Muscle of back (tissue), 13 donors: ENCODE results near the gene SPRED2. TPM values are rescaled to one million over a fixed set of nuclear protein-coding genes. Genes with fewer than 3 reads are reported as not detected.
A peak's percentile ranks its signal among the peaks of the same experiment; 100 is the strongest.

Source experiments
- DNase-seq, 3 donors: peaks; one replicate each; pipeline versions ENCODE4 v3.0.0 to v3.0.0-alpha.2; 2013
- long read RNA-seq, 9 donors: transcript quantifications; one replicate each; lab custom pipeline, GENCODE V29; 2026
- polyA plus RNA-seq, 10 donors: library from polyadenylated mRNA; unstranded; fragments of 120-200 nt; gene quantifications; one replicate each; pipeline ENCODE4 v1.2.1, GENCODE V29; 2013; ENCODE audit not compliant: insufficient read length in 10 of 10

The SPRED2 gene, protein sequence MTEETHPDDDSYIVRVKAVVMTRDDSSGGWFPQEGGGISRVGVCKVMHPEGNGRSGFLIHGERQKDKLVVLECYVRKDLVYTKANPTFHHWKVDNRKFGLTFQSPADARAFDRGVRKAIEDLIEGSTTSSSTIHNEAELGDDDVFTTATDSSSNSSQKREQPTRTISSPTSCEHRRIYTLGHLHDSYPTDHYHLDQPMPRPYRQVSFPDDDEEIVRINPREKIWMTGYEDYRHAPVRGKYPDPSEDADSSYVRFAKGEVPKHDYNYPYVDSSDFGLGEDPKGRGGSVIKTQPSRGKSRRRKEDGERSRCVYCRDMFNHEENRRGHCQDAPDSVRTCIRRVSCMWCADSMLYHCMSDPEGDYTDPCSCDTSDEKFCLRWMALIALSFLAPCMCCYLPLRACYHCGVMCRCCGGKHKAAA
- 10 to 100 TPM; 30.1 to 44.1 (median 35.3) TPM for polyA plus RNA-seq
- long read RNA-seq, donor 1, full-length matches to known transcripts = 3 of 3 reads
- long read RNA-seq, donor 1, partial matches to known transcripts = 0 of 3 reads
- long read RNA-seq, donor 1, other reads (novel, unspliced or antisense) = 0 of 3 reads
- long read RNA-seq, donor 2, full-length matches to known transcripts = 3 of 3 reads
- long read RNA-seq, donor 2, partial matches to known transcripts = 0 of 3 reads
- long read RNA-seq, donor 2, other reads (novel, unspliced or antisense) = 0 of 3 reads
- long read RNA-seq, donor 3 = 0 reads
- long read RNA-seq, donor 4, full-length matches to known transcripts = 2 of 2 reads
- long read RNA-seq, donor 4, partial matches to known transcripts = 0 of 2 reads
- long read RNA-seq, donor 4, other reads (novel, unspliced or antisense) = 0 of 2 reads
- long read RNA-seq, donor 5, full-length matches to known transcripts = 6 of 6 reads
- long read RNA-seq, donor 5, partial matches to known transcripts = 0 of 6 reads
- long read RNA-seq, donor 5, other reads (novel, unspliced or antisense) = 0 of 6 reads
- long read RNA-seq, donor 6, full-length matches to known transcripts = 4 of 4 reads
- long read RNA-seq, donor 6, partial matches to known transcripts = 0 of 4 reads
- long read RNA-seq, donor 6, other reads (novel, unspliced or antisense) = 0 of 4 reads
- long read RNA-seq, donor 7, full-length matches to known transcripts = 1 of 1 reads
- long read RNA-seq, donor 7, partial matches to known transcripts = 0 of 1 reads
- long read RNA-seq, donor 7, other reads (novel, unspliced or antisense) = 0 of 1 reads
- long read RNA-seq, donor 8, full-length matches to known transcripts = 3 of 3 reads
- long read RNA-seq, donor 8, partial matches to known transcripts = 0 of 3 reads
- long read RNA-seq, donor 8, other reads (novel, unspliced or antisense) = 0 of 3 reads
- long read RNA-seq, donor 9 = 0 reads

DNA sequence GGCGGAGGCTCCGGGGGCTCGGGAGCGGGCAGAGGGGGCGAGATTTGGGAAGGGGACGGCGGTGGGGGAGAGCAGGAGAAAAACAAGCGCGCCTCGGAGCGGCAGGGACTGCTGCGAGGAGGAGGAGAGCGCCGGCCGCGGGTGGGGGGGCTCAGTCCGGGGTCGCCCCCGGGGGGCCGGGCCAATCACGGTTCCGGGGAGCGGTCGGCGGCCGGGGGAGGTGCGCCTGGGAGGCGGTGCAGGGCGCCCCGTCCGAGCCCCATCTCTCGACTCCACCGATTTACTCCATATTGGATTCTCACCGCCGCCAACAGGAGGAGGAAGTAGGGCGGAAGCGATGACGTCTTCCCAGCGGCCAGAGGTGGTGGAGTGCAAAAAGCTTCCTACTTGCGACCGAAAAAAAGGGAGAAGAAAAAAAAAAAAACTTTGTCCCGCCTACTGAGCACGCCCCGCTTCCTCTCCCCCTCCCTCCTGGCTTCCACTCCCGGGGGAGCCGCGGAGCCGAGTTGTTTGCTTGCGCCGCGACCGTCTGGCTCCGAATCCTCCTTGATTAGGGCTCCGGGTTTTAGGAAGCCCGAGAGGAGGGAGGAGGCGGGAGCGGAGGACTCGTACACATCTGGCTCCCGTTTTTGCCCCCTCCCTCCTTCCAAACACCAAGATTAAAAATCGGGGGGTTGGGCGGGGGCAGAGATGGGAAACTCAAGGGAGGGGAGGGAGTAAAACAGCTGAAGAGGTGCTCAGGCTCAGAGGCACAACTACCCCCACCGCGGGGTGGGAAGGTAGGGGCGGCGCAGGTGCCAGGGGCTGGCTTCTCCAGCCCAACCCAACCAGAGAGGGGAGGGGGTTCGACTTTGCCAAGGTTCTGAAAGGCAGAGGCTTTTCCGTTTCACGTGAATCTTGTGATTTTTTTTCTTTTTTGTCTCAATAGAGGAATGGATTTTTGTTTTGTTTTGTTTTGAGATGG is at the start of gene SPRED2:
Gene SPRED2 (minus strand): TSS at position 373 of the 964 bp plus-strand sequence. CDS start 612 bp downstream, outside the sequence.
- DNase-seq = peak; percentile 96 to 99 (median 97)

DNA sequence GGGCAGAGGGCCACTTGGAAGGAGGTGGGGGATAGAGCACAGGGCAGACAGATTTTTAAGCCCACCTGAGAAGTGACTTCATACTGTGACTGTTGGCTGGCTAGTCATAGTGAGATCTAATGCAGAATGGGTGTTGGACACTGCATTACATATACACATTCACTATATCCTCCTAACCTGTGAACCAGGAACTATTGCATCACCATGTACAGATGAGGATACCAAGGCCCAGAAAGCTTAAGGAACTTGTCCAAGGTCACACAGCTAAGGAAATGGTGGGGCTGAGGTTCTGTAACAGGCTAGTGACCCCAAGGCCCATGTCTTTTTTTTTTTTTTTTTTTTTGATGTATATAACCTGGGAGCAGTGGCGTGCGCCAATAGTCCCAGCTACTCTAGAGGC is 49.6 kb upstream of the SPRED2 start:
- no peak for DNase-seq

DNA sequence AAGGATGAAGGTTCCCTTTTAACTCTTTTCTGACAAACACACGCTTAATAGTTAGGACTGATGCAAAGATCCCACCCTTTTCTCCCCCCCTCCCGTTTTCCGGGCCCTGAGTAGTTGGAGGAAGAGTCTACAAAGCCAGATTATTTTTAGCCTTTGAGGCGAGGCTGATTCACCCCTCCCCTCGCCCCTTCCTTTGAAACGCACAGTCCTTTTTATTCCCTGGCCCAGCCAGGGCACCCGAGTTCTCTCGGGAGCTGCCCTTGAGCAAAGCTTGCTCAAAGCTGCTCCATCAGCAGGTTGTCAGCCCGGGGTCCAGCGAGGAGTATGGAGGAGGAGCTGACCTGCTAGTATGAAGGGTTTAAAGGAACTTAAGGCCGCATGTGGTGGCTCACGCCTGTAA is 47.1 kb upstream of the SPRED2 start:
- DNase-seq = no peak

DNA sequence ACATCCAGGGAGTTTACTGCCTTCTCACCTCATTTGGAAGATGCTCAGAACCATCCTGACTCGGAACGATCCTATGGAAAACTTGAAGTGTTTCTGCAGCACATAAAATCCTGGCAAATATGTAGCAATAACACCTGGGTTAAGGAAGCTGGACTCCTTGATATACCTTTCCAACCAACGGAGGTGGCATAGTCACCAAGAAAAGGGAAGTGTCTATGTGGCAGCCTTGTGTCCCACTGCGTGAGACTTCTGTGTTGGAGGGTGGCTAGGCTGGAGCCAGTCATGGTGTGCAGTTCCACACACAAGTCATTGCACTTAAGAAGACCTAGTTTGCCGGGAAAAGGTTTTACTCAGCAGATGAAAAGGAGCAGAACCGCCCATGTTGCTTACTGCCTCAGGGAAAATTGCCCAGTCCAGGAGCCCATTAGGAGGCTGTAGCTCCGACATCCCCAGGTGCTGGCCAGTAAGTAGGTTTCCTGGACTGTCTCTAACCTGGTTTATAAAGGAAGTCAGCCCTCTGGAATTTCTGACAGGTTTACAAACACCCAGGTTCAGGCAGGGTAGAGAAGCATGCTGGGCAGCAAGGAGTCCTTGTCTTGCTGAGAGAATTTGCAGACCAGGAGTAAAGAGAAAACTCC is 46.2 kb upstream of the SPRED2 start:
- DNase-seq = no peak

DNA sequence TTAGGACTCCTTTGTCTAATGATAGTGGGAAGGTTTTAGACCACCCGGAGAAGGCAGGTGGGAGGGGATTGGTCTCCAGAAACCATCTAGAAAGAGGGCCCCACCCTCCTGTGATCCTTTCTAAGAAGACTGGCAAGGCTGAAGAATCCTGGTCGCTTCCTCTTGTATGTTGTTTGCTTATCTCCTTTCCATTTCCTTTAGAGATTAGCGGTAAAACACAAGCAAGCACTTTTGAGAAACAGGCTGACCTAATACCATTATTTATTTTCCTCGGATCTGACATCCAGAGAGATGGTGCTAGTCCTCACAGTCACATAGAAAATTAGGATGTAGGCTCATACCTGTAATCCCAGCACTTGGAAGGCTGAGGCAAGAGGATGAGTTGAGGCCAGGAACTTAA is 45.2 kb upstream of the SPRED2 start:
- DNase-seq = no peak

DNA sequence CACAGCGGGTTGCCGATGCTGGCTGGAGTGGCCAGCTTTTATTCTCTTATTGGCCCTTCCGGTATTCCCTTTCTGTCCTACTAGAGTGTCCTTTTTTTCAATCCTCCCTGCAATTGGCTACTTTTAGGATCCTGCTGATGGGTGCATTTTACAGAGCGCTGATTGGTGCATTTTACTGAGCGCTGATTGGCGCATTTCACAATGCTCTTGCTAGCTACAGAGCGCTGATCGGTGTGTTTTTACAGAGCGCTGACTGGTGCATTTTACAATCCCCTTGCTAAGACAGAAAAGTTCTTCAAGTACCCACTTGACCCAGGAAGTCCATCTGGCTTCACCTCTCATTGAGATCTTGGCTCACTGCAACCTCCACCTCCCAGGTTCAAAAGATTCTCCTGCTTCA is 44.4 kb upstream of the SPRED2 start:
- DNase-seq = no peak

DNA sequence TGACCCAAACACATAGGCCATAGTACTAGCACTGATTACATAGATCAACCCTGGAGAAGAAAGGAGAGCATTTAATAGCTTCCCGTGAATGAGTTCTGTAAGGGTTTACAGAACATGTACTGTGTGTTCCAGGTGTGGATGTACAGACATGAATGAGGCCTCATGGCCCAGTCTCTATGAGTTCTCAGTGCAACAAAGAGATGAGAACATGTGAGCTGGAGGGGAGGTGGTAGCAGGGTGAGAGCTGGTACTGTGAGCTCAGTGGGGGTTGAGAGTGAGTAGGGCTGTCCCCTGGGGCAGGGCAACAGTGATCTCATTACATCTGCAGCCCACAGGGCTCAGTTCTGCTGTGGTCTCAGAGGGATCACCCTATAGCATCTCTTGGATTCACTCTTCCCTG is 42.6 kb upstream of the SPRED2 start:
- no peak for DNase-seq

DNA sequence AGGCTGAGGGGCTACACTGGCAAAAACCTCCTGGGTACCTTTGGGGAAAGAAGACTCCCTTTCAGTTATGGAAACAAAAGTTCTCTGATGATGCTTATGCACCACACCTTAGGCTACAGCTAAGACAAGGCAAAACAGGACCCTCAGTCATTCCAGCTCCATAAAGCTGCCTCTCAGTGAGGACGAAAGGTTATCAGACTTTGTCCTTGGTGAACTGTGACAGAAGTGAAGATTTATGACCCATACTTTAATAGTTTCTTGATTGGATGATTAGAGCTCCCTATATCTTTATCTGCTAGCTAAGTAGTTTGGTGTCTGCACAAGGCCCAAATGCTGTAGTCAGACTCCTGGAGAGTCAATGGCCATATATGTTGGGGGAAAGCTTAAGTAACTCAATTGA is 40.6 kb upstream of the SPRED2 start:
- no peak for DNase-seq

DNA sequence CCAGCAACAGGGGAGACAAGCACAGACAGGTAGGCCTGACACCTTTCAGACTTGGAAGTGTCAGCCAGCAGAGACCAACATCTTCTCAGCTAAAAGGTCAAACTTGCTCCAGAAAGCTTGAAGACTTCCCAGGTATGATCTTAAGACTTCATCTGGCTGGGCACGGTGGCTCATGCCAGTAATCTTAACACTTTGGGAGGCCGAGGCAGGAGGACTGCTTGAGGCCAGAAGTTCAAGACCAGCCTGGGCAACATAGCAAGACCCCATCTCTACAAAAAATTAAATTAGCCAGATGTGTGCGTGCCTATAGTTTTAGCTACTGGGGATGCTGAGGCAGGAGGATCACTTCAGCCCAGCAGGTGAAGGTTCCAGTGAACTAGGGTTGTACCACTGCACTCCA is 39.0 kb upstream of the SPRED2 start:
- DNase-seq = no peak

DNA sequence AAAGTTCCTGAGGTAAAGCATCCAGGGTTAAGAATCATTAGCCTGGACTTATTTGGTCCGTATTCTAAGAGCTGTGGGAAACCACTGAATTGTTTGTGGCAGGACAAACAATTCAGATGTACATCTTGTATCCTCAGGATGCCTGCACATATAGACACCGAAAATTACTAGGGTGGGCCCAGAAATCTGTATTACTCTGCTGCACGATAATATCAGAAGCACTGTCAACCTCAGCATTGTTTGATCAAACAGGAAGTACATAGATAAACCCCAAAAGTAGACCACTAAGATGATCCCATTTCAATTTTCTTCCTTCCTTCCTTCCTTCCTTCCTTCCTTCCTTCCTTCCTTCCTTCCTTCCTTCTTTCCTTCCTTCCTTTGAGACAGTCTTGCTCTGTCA is 34.2 kb upstream of the SPRED2 start:
- no peak for DNase-seq

DNA sequence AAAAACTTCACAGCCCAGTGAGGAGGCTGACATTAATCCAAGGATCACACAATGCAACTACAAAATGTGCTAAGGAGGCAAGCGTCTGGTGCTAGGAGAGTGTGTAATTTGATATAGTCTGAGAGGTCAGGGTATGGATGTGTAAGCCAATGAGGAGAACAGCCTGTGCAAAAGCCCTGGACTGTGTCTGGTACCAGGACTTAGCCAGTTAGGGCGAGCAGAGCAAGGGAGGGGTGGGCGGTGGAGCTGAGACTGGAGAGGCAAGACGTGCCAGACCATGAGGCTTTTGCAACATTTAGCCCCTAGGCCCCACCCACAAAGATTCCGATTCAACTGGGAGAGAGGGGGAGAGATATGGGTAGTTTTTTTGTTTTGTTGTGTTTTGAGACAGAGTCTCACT is 33.5 kb upstream of the SPRED2 start:
- DNase-seq = peak in 1 of 3 donors; percentile 12

DNA sequence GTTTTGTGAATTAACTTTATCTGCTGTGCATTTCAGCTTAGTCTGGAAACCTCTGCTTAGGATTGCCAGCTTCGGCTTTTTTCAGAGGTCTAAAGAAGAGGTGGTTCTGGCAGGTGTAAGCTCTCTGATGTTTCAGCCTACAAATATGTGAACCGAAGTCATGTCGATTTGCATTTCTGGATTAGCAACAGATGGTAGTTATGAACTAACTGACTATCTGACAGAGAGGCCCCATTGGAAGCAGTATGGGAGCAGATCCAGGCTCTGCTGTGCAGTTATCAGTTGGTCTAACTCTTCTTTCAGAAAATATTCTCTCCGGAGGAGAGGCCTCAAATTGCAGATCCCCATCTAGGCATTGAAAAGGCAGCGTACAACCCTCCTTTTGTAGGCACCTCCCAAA is 32.7 kb upstream of the SPRED2 start:
- peak in 2 of 3 donors; percentile 22 to 58 for DNase-seq

DNA sequence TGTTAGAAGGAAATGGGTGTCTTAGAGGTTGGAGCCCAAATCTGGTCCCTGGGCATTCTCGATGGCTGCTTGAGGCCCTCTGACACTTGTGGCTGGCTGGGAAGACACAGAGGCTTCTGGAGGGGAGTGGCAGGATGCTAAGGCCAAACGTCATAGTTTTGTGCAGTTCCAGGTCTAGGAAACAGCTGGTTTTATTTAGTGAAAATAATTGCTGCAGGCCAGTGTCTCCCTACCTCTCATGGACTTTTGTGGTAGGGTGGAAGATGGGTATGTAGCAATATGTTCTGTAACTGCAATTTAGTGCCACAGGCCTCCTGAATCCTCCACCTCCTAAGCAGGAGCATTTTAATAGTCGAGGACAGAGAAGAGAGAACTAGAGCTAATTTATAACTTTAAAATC is 32.2 kb upstream of the SPRED2 start:
- DNase-seq = peak in 2 of 3 donors; percentile 45 to 68

DNA sequence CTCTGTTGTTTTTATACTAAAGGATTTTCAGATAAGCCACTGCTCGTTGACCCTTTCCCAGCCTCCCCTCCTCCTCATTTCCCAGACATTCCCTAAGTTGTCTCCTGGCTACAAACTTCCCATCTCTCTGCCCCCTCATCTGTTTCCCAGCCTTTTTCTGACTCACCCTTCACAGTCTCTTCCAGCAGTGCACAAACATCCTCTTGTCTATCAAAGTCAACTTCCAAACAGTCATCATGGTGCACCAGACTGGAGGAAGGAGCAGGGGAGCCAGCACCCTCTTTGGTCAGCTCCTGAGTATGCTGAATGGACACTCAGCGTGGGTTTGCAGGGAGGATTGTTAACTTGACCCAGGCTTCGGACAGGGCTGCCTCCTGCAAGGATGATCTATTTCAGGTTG is 26.6 kb upstream of the SPRED2 start:
- peak in 1 of 3 donors; percentile 45 for DNase-seq

DNA sequence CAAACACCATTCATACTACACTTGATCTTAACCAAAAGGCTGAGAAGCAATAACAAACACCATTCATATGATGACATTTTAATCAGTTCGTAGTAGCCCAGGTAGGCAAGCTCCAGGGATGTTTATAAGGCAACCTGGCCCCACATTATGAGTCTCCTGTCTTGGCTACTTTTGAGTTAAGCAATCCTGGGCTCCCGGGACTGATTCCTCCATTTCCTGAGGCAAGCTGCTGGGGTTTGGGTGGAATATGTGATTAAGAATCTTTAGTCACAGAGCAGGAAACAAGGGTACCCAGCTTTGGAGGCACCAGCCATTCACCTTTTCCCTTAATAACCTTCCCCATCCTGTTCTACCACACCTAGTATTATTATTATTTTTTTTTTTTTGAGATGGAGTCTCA is 24.5 kb upstream of the SPRED2 start:
- no peak for DNase-seq

DNA sequence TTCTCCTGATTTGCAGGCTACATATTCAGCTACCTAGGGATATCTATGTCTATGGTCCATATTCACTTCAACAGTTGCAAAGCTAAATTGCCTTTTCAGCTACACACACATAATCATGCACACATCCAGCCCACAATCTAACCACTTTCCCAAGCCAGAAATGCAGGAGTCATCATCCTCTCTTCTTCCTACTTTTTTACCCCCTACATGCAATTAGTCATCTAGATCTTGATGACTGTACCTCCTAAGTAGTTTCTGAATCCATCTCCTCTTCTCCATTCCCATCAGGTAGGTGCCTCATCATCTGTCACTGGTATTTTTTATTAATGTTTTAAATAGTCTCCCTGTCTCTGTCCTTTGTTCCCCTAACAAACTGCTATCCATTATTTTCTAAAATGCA is 23.7 kb upstream of the SPRED2 start:
- DNase-seq = peak in 1 of 3 donors; percentile 86

DNA sequence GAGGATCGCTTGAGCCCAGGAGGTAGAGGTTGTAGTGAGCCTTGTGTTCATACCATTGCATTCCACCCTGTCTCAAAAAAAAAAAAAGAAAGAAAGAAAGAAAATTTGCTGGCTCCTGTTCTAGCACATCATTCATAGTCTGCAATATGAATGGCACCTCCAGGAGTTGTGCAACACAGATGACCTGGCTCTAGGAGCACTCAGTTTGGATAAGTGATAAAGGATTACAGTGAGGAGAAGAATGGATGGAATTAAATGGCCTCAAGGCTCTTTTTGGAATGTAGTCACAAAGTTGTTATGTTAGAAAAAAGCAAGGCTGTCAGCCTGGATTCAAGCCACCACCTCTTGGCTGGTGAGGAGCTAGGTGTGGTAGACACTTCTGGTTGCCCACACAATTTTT is 21.5 kb upstream of the SPRED2 start:
- DNase-seq = peak in 1 of 3 donors; percentile 38

DNA sequence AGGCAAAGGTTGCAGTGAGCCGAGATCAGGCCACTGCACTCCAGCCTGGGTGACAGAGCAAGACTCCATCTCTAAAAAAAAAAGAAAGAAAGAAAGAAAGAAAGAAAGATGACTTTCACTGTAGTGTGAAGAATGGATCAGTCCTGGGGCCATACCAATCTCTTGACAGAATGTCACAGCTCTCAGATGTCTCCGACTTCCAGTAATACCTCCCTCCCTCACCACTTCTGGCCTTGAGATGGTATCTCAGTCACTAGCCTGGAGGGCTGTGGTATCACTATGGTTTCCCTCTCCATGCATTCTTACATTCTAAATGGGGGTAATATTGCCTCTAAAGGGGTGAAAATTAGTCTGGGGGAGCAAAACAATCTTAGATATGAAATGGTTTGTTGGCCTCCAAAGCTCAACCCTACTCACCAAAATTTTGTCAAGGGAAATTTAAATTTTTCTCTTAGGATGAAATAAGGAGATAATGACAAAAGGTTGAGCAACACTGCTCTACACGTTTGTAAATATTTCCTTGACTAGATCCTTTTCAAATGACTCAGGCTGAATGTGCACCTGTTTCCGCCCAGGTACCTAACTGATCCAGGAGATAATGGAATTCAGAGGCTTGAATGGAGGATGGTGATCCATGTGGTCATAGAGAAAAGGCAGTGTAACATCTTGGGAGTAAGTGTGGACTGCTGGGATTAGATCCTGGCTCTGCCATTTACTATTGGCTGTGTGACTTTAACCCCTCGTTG is 19.9 kb upstream of the SPRED2 start:
- no peak for DNase-seq

DNA sequence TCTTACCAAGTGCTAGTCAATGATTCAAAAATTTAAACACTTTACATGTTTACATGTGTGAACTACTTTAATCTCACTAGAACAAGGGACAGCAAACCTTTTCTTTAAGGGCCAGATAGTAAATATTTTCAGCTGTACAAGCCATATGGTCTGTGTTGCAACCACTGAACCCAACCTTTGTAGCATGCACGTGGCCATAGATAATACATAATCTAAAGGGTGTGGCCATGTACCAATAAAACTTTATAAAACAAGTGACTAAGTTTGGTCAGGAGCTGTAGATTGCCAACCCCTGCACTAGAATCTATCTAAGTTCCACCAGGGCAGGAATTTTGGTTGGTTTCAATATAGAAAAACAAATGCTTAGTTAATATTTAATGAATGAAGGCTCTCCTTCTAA is 18.4 kb upstream of the SPRED2 start:
- no peak for DNase-seq
